Activated T-helper 1 cell treated with anti-CD3 and anti-CD28 coated beads, Interleukin-2, amount 50 U/mL, for 16 hours (primary cell): ENCODE data around the gene NCR2.

Experiments
- DNase-seq, 2 donors: peaks; one replicate each; pipeline ENCODE4 v3.0.0-alpha.2; 2020; ENCODE audit warnings: low read depth in 1 of 2, low spot score in 1 of 2

NCR2 gene

GRCh38 chr6:41392246-41392645 lies 56.8 kb downstream of the NCR2 start:
- no peak for DNase-seq

- no peak for DNase-seq
These were observed 60.9 kb downstream of the NCR2 start for GRCh38 chr6:41396335-41396734.

GRCh38 chr6:41399424-41399823 lies 64.0 kb downstream of the NCR2 start:
- DNase-seq: no peak
